B cell (primary cell): ENCODE measurements around the gene ALG6. TPM values are rescaled to one million over a fixed set of nuclear protein-coding genes. Genes with fewer than 3 reads are reported as not detected.

Source experiments
- ATAC-seq: fragments of 200-7000 bp; cut with Tn5 transposase; one replicate; pipeline ENCODE4 v1.10.0; 2021; ENCODE audit warnings: low read depth, mild to moderate bottlenecking, moderate number of reproducible peaks, moderate library complexity
- CTCF ChIA-PET: fragments of 350-600 bp; sonication (Branson Sonifier 250); formaldehyde crosslinking; loops from one replicate; lab custom pipeline; 2021; ENCODE audit warnings: antibody characterized with exemption, inconsistent platforms; lab: Charles Lee
- POLR2A ChIA-PET: fragments of 350-600 bp; sonication (Branson Sonifier 250); formaldehyde crosslinking; loops from one replicate; lab custom pipeline; 2021; ENCODE audit warnings: antibody characterized with exemption; lab: Charles Lee
- DNase-seq: peaks from one replicate; pipeline ENCODE4 v3.0.0; 2013
- H2AFZ ChIP-seq: 2 replicates; pipeline ENCODE4 v1.6.1; 2012; ENCODE audit warnings: mild to moderate bottlenecking, low read depth, low read length; ENCODE audit not compliant: insufficient read depth, poor library complexity, severe bottlenecking
- H3K27ac ChIP-seq, 2 donors: 1 replicate in 1 of 2; 2 replicates in 1 of 2; pipeline ENCODE4 v1.5.1; 2012 to 2013; ENCODE audit warnings: low read length in 2 of 2, mild to moderate bottlenecking in 2 of 2, moderate library complexity in 1 of 2
- H3K27me3 ChIP-seq, 4 experiments: fragments of 200-600 bp in 1 of 4; sonication (generic) in 1 of 4; replicated peaks in 1 of 4; 1 replicate in 2 of 4; 2 replicates in 2 of 4; pipeline versions ENCODE4 v1.6.1 to v1.7.0; 2013 to 2016; ENCODE audit warnings: low read length in 3 of 4, mild to moderate bottlenecking in 2 of 4, mixed read lengths in 1 of 4, moderate library complexity in 1 of 4; ENCODE audit not compliant: insufficient read depth in 4 of 4, control insufficient read depth in 3 of 4; ENCODE audit errors: control extremely low read depth in 1 of 4
- H3K36me3 ChIP-seq, 2 experiments: replicated peaks in 1 of 2; 1 replicate in 1 of 2; 2 replicates in 1 of 2; pipeline versions ENCODE4 v1.6.1 to v1.7.1; 2013; ENCODE audit warnings: low read length in 1 of 2; ENCODE audit not compliant: insufficient read depth in 2 of 2, control insufficient read depth in 1 of 2; ENCODE audit errors: control extremely low read depth in 1 of 2, extremely low read depth in 1 of 2
- H3K4me1 ChIP-seq, 2 donors: fragments of 200-600 bp in 1 of 2; sonication (generic) in 1 of 2; 1 replicate in 1 of 2; 2 replicates in 1 of 2; pipeline versions ENCODE4 v1.5.1 to v1.6.1; 2013 to 2017; ENCODE audit warnings: low read length in 2 of 2; ENCODE audit not compliant: control insufficient read depth in 2 of 2, insufficient read depth in 2 of 2
- H3K4me2 ChIP-seq: replicated peaks from 2 replicates; pipeline ENCODE3; 2012; ENCODE audit warnings: mild to moderate bottlenecking, low read depth, low read length; ENCODE audit not compliant: poor library complexity, severe bottlenecking
- H3K4me3 ChIP-seq, 5 experiments: fragments of 200-600 bp in 1 of 5; sonication (generic) in 1 of 5; 1 replicate in 3 of 5; 2 replicates in 2 of 5; pipeline versions ENCODE4 v1.5.1 to v1.7.0; 2011 to 2016; ENCODE audit warnings: low read length in 4 of 5, mild to moderate bottlenecking in 4 of 5, low read depth in 2 of 5, control low read depth in 1 of 5, moderate library complexity in 1 of 5; ENCODE audit not compliant: insufficient read depth in 1 of 5; ENCODE audit errors: control extremely low read depth in 1 of 5, extremely low read depth in 1 of 5
- H3K79me2 ChIP-seq: fragments of 200-600 bp; sonication (generic); one replicate; pipeline ENCODE4 v1.6.0; 2016; ENCODE audit warnings: low read length; ENCODE audit not compliant: control insufficient read depth, insufficient read depth
- H3K9ac ChIP-seq: fragments of 200-600 bp; sonication (generic); 2 replicates; pipeline ENCODE4 v1.6.1; 2017; ENCODE audit warnings: mild to moderate bottlenecking, low read length, moderate library complexity
- H3K9me3 ChIP-seq, 3 donors: one replicate each; pipeline versions ENCODE4 v1.6.1 to v1.7.1; 2013; ENCODE audit warnings: low read length in 2 of 3; ENCODE audit not compliant: control insufficient read depth in 2 of 3, insufficient read depth in 1 of 3; ENCODE audit errors: control extremely low read depth in 1 of 3
- H4K20me1 ChIP-seq: 2 replicates; pipeline ENCODE4 v1.6.0; 2012; ENCODE audit warnings: mild to moderate bottlenecking, low read length; ENCODE audit not compliant: insufficient read depth, control insufficient read depth, poor library complexity, severe bottlenecking
- H3K27ac Mint-ChIP-seq: one replicate; pipeline ENCODE4 v1.8.0; 2021; ENCODE audit warnings: mixed read lengths
- H3K27me3 Mint-ChIP-seq: one replicate; pipeline ENCODE4 v1.8.0; 2021; ENCODE audit warnings: mixed read lengths
- H3K4me1 Mint-ChIP-seq: one replicate; pipeline ENCODE4 v1.8.0; 2021; ENCODE audit warnings: mixed read lengths
- H3K4me3 Mint-ChIP-seq: one replicate; pipeline ENCODE4 v1.8.0; 2021; ENCODE audit warnings: mixed read lengths
- H3K9me3 Mint-ChIP-seq: one replicate; pipeline ENCODE4 v1.8.0; 2022; ENCODE audit warnings: mixed read lengths; ENCODE audit not compliant: insufficient read depth
- EZH2 ChIP-seq: IDR thresholded peaks from 2 replicates; pipeline ENCODE4 v1.6.1; 2012; ENCODE audit warnings: borderline replicate concordance, low read depth, mild to moderate bottlenecking, moderate library complexity, low read length; ENCODE audit not compliant: insufficient read depth, poor library complexity, severe bottlenecking
- WGBS: methylation state at CpG from one replicate; pipeline ENCODE4 v1.1.5; 2013; ENCODE audit warnings: missing lambda C conversion rate; ENCODE audit not compliant: insufficient coverage; 5-methylcytosine and 5-hydroxymethylcytosine counted together
- intact Hi-C: fragments of 100-400 bp; cut with micrococcal nuclease; formaldehyde crosslinking; loops from one replicate; pipeline ENCODE4 v1.10.0; 2022
- polyA plus RNA-seq: library from polyadenylated mRNA; depleted of rRNA; stranded (reverse); fragments of >200 nt; gene quantifications from 2 replicates; pipeline ENCODE4 v1.2.3, GENCODE V29; 2012
- total RNA-seq, 2 donors: library from RNA; stranded (reverse); fragments of 120-200 nt in 1 of 2; gene quantifications; 1 replicate in 1 of 2; 2 replicates in 1 of 2; pipeline versions ENCODE4 v1.2.3 to v1.2.4, GENCODE V29; 2013 to 2022
- TF ChIP-seq, protein P1 (sequence below): fragments of 200-600 bp; IDR thresholded peaks from one replicate; pipeline ENCODE4 v1.8.0; 2022; ENCODE audit warnings: antibody characterized with exemption, mild to moderate bottlenecking

Gene ALG6
- total and polyA plus RNA-seq, 2 donors (not counting 1 experiment from before 2014, with no cell fraction given) = 9.7 to 31.4 TPM

- ChIA-PET POLR2A (no interaction called here), CTCF (no interaction called here)
- no peak for DNase-seq
- H3K4me1 ChIP-seq = no peaks in the 10 kb centered on the region
- H3K27ac ChIP-seq = no peak overlapping the region
- H3K4me2 ChIP-seq = no peak overlapping the region
- peaks cover 6 to 14% of the 10 kb centered on the region in 2 experiments for H3K36me3 ChIP-seq
- H3K9ac ChIP-seq = no peak overlapping the region
- no peak overlapping the region for H2AFZ ChIP-seq
- no peaks in the 10 kb centered on the region for H3K79me2 ChIP-seq
- WGBS = no CpG with 5 or more reads among the region's 2 CpGs
- intact Hi-C loops = no loop called here
- H3K9me3 ChIP-seq = no peaks in the 10 kb centered on the region
- H3K9me3 Mint-ChIP-seq = no peaks in the 10 kb centered on the region
- H3K4me3 Mint-ChIP-seq = no peak overlapping the region
- no peak for ATAC-seq
- no peak overlapping the region for H3K27ac Mint-ChIP-seq
- H3K4me3 ChIP-seq = no peak overlapping the region
- no peaks in the 10 kb centered on the region for H4K20me1 ChIP-seq
- no peaks in the 10 kb centered on the region for H3K27me3 ChIP-seq
- no peaks in the 10 kb centered on the region for H3K27me3 Mint-ChIP-seq
- TF ChIP-seq EZH2 = no peak
- TF ChIP-seq, protein P1, sequence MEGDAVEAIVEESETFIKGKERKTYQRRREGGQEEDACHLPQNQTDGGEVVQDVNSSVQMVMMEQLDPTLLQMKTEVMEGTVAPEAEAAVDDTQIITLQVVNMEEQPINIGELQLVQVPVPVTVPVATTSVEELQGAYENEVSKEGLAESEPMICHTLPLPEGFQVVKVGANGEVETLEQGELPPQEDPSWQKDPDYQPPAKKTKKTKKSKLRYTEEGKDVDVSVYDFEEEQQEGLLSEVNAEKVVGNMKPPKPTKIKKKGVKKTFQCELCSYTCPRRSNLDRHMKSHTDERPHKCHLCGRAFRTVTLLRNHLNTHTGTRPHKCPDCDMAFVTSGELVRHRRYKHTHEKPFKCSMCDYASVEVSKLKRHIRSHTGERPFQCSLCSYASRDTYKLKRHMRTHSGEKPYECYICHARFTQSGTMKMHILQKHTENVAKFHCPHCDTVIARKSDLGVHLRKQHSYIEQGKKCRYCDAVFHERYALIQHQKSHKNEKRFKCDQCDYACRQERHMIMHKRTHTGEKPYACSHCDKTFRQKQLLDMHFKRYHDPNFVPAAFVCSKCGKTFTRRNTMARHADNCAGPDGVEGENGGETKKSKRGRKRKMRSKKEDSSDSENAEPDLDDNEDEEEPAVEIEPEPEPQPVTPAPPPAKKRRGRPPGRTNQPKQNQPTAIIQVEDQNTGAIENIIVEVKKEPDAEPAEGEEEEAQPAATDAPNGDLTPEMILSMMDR = no peak
- H3K4me1 Mint-ChIP-seq = no peaks in the 10 kb centered on the region
These were observed 43.6 kb downstream of the ALG6 start for GRCh38 chr1:63411066-63411465.

- no peaks in the 10 kb centered on the region for H3K4me1 Mint-ChIP-seq
- no peaks in the 10 kb centered on the region for H3K9me3 ChIP-seq
- no peaks in the 10 kb centered on the region for H3K27me3 ChIP-seq
- H3K27ac Mint-ChIP-seq = no peak overlapping the region
- no peak overlapping the region for H3K27ac ChIP-seq
- TF ChIP-seq, protein P1 = no peak
- no peak for TF ChIP-seq EZH2
- ChIA-PET POLR2A (no interaction called here), CTCF (interaction anchor here (1.7 kb wide), 1 partner anchor 28 kb away, joined by 3 read pairs; no protein-coding TSS in a partner anchor)
- DNase-seq (no peak), ATAC-seq (no peak)
- H2AFZ ChIP-seq = no peak overlapping the region
- no peak overlapping the region for H3K4me2 ChIP-seq
- no peaks in the 10 kb centered on the region for H3K9me3 Mint-ChIP-seq
- no peaks in the 10 kb centered on the region for H4K20me1 ChIP-seq
- no peak overlapping the region for H3K4me3 Mint-ChIP-seq
- no peak overlapping the region for H3K9ac ChIP-seq
- no peaks in the 10 kb centered on the region for H3K79me2 ChIP-seq
- H3K36me3 ChIP-seq = peaks cover 5 to 9% of the 10 kb centered on the region in 2 experiments
- no peak overlapping the region for H3K4me3 ChIP-seq
- no peaks in the 10 kb centered on the region for H3K4me1 ChIP-seq
- H3K27me3 Mint-ChIP-seq = no peaks in the 10 kb centered on the region
- intact Hi-C loops = no loop called here
- WGBS = 100% methylated on average over 1 of the region's 1 CpG
These were observed 46.0 kb downstream of the ALG6 start for GRCh38 chr1:63413394-63413793.
